Dedifferentiated amniotic fluid mesenchymal stem cell (primary cell): ENCODE data around the gene CBL.

Experiments
- DNase-seq: peaks from one replicate; pipeline ENCODE4 v3.0.0-alpha.2; 2016; ENCODE audit errors: extremely low spot score

Gene CBL

GRCh38 chr11:119334174-119334930 lies 128.2 kb downstream of the CBL start, which contains the start of gene RNF26:
TSS of gene RNF26 (plus strand) at chr11:119334527. CDS start at chr11:119335123, 596 bp downstream.
- DNase-seq: peak; percentile 99

- DNase-seq: no peak
These were observed 129.0 kb downstream of the CBL start for GRCh38 chr11:119335091-119335654.

- no peak for DNase-seq
These were observed 129.8 kb downstream of the CBL start for GRCh38 chr11:119335655-119336543.

- DNase-seq: no peak
These were observed 130.8 kb downstream of the CBL start for GRCh38 chr11:119336744-119337469.

GRCh38 chr11:119337581-119338317 lies 131.6 kb downstream of the CBL start:
- DNase-seq: no peak

- peak; percentile 72 for DNase-seq
These were observed 132.3 kb downstream of the CBL start for GRCh38 chr11:119338318-119338890.

- no peak for DNase-seq
These were observed 132.9 kb downstream of the CBL start for GRCh38 chr11:119338965-119339588.

GRCh38 chr11:119339589-119340334 lies 133.6 kb downstream of the CBL start:
- DNase-seq: peak; percentile 38

GRCh38 chr11:119340335-119341221 lies 134.4 kb downstream of the CBL start, which contains the start of gene C1QTNF5:
TSS of gene C1QTNF5 (minus strand) at chr11:119340883. CDS start at chr11:119340397, 486 bp downstream.
- no peak for DNase-seq

- no peak for DNase-seq
These were observed 135.3 kb downstream of the CBL start for GRCh38 chr11:119341222-119342022.

- no peak for DNase-seq
These were observed 135.8 kb downstream of the CBL start for GRCh38 chr11:119342023-119342300.

GRCh38 chr11:119342362-119343130 lies 136.4 kb downstream of the CBL start:
- no peak for DNase-seq

- DNase-seq: no peak
These were observed 137.6 kb downstream of the CBL start for GRCh38 chr11:119343726-119344125.

- no peak for DNase-seq
These were observed 138.3 kb downstream of the CBL start for GRCh38 chr11:119344291-119345010.

- no peak for DNase-seq
These were observed 139.5 kb downstream of the CBL start for GRCh38 chr11:119345685-119346084.

- no peak for DNase-seq
These were observed 140.5 kb downstream of the CBL start, which contains the start of gene MFRP for GRCh38 chr11:119346605-119347004. TSS of gene MFRP (minus strand) at chr11:119346705. CDS start at chr11:119346513, 192 bp downstream.
